Measurements from ENCODE around the gene TMEM14B.

DNA sequence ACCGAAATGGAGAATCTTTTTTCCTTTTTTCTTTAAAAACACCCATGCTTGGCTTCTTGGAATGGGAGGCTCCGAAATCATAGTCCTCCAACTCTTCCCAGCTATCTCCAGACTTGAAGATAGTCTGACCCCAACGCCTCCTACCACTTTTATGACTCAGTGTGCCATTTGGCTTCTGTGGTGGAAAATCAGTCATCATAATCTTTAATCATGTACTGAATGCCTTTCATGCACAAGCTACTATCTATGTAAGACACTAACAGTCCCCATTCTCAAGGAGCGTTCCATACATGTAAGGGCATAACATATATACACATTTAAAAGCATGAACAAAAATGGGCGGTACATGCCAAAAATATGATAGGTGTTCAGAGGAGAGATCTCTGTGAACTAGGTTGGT is 44.1 kb downstream of the TMEM14B start:
- TF ChIP-seq, protein P1, sequence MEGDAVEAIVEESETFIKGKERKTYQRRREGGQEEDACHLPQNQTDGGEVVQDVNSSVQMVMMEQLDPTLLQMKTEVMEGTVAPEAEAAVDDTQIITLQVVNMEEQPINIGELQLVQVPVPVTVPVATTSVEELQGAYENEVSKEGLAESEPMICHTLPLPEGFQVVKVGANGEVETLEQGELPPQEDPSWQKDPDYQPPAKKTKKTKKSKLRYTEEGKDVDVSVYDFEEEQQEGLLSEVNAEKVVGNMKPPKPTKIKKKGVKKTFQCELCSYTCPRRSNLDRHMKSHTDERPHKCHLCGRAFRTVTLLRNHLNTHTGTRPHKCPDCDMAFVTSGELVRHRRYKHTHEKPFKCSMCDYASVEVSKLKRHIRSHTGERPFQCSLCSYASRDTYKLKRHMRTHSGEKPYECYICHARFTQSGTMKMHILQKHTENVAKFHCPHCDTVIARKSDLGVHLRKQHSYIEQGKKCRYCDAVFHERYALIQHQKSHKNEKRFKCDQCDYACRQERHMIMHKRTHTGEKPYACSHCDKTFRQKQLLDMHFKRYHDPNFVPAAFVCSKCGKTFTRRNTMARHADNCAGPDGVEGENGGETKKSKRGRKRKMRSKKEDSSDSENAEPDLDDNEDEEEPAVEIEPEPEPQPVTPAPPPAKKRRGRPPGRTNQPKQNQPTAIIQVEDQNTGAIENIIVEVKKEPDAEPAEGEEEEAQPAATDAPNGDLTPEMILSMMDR (IDR thresholded peaks at IDR 0.05; ENCODE audit: low read length): no peak
- TF ChIP-seq EZH2 (IDR thresholded peaks at IDR 0.05; ENCODE audit: borderline replicate concordance, low read length): no peak
